T-helper 1 cell (primary cell): ENCODE data around the gene ARHGAP20.
A peak's percentile ranks its signal among the peaks of the same experiment; 100 is the strongest.
"Not testable (repeated sequence)": the region's sequence is repeated elsewhere in the genome, so short reads cannot be mapped to it uniquely, and the experiment has no call there.

ENCODE experiments used
- DNase-seq, 5 donors: peaks; one replicate each; pipeline ENCODE4 v3.0.0-alpha.2; 2012 to 2020

ARHGAP20 gene

DNA sequence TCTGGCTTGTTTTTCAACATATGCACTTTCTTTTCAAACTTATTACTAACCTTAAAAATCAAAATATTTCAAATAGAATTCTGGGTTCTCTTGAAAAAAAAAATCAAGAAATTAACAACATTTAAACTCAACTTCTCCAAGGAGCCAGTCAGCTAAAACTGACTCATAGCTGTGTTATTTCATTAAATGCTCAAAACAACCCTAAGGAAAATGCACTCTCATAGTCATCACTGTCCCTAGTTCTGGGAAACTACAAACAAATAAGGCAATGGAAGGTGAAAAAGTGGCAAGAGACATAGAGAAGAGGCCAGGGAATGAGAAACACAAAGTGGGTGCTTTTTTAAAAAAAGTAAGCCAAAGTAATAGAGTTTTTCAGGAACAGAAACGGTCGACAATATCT, 4.1 kb upstream of the ARHGAP20 start:
- DNase-seq, result no peak

DNA sequence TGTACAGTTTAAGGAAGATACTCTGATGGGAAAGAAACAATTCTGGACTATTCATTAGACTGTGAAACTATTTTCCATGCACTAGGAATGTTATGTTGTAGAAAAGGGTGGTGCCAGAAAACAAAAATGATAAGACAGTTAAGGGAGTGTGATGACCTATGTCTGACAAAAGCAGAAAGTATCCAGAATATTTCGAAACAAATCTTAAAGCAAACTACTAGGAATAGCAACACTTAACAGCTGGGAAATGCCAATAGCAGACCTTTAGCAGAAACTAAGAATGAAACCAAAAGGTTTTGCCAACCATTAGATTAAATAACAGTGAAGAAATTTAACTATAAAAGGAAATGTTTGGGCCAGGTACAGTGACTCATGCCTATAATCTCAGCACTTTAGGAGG, 3.3 kb upstream of the ARHGAP20 start:
- DNase-seq, result no peak

GRCh38 chr11:110713449-110713776, 1.2 kb upstream of the ARHGAP20 start:
- no peak for DNase-seq

DNA sequence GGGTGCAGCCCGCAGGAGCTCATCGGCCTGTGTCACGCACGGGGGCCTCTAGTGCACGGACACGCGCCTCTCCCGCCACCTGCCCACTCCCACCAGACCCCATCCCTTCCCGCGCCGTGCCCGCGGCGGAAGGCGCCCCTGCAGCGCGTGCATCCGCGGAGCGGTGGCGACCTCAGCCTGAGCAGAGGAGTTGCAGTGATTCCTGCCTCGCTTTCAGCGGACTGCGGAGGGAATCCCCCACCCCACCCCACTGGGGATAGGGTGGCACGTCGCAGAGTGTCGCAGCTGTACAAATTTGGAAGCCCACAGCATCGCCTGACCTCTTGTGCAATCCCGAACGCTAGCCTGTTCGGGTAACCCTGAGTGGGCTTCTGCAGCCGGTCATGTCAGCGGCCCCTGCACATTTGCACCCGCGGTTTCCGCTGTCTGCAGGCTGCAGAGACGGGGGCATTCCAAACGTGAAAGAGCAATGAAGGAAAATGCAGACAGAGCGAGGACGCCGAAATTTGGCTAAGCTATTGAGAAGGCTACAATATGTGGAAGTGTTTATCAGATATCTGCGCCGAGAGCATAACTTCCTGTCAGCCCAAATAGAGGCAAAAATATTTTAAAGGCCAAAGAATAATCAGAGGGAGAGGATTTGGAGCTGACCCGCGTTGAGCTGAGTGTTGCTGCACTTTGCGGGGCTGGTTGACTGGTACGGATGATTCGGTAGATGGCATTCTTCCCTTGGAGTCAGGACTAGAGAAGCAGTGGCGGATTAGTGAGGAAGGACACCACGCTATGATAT, 617 bp upstream of the ARHGAP20 start:
- DNase-seq, result peak in 2 of 5 donors; percentile 8 to 11

GRCh38 chr11:110711448-110711775, 825 bp downstream of the ARHGAP20 start:
- DNase-seq, result peak in 1 of 5 donors; percentile 11

DNA sequence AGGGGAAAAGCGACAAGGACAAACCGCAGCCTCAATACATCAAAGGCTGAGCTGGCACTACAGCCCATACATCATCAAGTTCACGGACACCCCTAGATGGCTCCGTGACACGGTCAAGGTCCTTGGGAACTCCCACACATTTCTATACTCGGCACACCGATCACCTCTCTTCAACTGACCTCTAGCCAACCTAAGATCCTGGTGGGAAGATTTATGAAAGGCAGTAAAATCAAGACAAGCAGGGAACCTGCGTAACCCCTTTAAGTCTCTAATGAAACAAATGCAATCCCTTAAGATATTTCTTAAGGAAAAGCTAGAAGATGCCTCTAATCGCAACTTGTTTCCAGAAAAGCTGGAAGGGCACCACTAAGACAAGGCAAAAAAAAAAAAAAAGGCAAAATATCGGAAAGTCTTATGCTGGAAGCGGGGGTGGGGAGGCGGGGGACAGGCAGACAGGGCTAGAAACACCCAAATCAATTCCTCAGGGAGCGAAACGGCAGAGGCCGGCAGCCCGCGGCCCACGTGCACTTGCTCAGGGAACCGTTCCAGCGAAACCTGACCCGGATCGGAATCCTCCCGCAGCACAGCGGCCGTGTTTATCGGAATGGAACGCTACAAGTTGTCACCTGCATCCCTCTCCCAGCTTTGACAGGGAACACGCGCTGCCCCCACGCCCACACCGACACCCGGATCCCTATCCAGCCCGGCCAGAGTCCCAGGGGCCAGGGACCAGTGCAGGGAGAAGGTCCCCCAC, 1.4 kb downstream of the ARHGAP20 start:
- no peak for DNase-seq

GRCh38 chr11:110704210-110704864, 7.9 kb downstream of the ARHGAP20 start:
- no peak for DNase-seq

- no peak for DNase-seq
Observed at GRCh38 chr11:110691926-110692325, 20.3 kb downstream of the ARHGAP20 start.

DNA sequence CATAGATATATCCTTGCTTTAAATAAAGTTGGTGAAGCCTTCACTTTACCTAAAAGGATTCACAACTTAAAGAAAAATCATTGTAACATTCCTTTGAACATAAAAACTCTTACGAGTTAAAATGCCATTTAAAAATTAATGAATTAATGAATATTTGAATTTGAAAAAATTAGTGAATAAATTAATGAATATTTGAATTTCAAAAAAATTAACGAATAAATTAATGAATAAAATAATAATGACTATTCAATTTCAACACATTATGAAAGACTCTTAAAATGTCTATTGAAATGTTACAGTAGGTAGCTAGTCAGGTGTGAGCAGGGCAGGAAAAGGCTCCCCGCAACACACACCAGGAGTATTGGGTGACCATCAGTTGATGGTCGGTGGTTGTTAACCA, 22.9 kb downstream of the ARHGAP20 start:
- no peak for DNase-seq

- no peak for DNase-seq
Observed at GRCh38 chr11:110679323-110679975, 32.8 kb downstream of the ARHGAP20 start.

GRCh38 chr11:110675548-110675947, 36.7 kb downstream of the ARHGAP20 start:
- no peak for DNase-seq

DNA sequence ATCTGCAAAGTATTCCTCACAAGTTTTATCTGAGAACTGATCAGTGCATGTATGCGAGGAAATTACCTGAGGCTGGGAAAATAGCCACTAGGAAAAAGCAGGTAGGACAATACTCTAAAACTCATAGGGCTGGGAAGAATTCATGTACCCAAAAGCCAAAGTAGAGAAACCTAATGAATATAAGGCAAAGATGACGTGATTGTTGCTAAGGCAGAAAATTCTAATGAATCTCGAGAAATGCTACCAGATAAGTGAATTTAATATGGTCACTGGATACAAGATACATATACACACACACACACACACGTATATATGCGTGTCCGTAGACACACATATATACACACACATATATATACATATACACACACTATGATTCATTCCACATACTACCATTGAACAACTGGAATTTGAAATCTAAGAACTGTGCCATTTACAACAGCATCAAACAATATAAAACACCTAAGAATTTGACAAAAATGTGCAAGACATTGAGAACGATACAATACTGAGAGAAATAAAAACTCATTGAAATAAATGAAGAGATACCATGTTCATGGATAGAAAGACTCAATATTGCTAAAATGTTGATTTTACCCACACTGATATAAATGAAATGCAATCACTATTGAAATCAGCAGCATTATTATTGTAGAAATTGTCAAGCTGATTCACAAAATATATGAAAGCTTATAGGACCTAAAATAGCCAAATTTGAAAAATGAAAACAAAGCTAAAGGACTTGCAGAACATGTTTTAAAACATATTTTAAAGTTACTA, 46.4 kb downstream of the ARHGAP20 start:
- DNase-seq, result no peak

- no peak for DNase-seq
Observed at GRCh38 chr11:110655967-110656366, 56.3 kb downstream of the ARHGAP20 start.

DNA sequence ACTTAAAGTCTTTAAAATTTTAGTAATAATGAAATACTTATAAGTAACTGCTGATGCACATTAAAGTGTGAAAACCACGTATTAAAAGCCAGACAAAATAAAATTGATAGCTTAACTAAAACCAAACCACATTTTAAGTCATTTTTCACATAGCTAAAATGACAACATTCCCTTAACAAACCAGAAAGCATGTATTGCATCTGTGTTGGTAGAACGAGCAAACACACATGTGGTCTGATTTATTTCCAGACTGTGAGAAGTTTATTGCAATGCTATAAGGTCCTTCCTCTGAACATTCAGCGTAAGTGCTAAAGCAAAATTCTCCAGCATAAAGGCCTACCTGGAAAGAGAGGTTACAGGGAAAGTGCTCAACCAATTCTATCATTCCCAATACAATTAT, 57.8 kb downstream of the ARHGAP20 start:
- DNase-seq, result no peak

GRCh38 chr11:110645253-110645652, 67.0 kb downstream of the ARHGAP20 start:
- DNase-seq, result no peak

DNA sequence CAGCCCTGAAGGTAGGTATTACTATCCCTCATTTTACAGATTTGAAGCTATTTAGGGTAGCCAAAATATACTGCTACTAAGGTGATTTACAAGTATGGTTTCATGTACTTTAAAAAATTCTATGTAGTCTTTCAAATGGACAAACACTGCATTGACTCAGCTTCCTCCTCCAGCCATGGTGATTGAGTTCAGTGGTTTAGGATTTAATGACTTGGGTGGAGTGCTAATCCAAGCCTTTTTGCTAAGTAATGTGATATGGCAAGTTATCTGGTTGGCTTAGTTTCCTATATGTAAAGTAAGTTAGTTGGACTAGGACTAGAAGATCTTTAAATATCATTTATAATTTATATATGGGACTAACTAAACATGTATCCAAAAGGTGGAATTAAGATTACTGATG, 77.9 kb downstream of the ARHGAP20 start:
- DNase-seq, result no peak

DNA sequence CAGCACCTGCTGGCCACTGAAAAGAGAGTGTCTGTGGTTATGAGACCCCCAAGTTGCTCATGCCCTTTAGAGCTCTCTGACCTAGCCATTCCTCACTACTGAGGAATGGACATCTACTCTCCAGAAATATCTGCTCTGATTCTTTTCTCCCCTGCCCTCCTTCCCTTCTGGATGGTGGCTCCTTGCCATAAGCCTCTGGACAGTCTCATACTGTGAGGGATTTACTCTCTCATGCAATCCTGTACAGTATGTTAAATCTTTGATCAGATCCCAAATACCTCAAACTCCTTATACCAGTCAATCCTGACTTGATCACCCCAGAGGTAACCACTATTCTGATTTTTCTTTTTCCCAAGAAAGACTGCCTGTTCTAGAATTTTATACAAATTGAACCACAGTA, 80.7 kb downstream of the ARHGAP20 start:
- no peak for DNase-seq

DNA sequence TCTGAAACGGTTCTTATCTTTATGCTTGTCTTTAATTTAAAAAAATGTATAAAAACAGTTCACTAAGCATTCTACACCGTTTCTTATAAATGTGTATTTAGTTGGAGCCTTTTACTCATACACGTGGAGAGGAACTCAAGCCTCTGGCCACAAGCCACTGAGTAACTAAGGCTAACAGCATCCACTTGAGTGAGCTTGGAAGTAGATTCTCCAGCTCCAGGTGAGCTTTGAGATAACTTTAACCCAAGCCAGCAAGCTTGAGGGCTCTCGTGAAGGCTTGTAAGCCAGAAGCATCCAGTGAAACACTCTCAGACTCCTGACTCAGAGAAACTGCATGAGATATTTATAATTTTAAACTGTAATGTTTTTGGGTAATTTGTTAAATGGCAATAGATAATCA, 82.6 kb downstream of the ARHGAP20 start:
- no peak for DNase-seq

DNA sequence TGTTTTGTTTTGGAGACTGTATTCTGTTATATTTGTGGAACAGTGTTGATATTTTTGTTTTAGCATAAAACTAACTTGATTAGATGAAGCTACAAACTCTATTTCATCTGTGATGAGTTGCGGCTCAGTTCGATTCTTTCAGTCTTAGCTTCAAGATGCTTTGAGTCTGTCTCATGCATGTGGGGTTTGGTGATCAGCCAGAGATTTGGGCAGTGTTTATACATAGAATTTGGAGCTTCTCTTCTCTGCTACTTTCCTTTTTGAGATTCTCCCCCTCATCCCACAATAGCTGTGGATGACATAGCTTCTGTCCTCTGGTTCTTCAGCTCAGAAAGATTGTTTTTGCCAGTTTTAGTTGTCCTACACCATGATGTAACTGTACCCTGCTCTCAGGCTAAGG, 90.4 kb downstream of the ARHGAP20 start:
- DNase-seq, result no peak

DNA sequence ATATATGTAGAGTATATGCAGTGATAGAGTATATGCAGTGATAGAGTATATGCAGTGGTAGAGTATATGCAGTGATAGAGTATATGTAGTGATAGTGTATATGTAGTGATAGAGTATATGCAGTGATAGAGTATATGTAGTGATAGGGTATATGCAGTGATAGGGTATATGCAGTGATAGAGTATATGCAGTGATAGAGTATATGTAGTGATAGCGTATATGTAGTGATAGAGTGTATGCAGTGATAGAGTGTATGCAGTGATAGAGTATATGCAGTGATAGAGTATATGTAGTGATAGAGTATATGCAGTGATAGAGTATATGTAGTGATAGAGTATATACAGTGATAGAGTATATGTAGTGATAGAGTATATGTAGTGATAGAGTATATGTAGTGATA, 92.9 kb downstream of the ARHGAP20 start:
- DNase-seq, result not testable (repeated sequence)

DNA sequence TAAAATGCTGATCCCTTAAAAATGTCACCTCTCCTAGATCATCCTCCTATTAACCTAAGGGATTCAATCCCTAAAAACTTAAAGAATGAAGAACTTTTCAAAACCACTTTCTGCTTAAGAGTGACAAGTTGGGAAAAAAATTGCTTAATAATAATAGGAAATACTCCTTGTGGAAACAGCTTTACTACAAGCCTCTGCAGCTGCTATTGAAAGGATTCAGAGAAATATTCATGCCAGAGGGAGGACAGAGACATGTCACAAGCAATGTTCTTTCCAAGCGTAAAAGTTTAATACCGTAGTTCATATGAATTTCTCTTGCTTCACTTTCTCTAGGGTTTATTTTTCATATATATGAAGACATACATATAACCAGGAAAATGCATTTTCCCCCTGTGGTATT, 98.2 kb downstream of the ARHGAP20 start:
- no peak for DNase-seq

GRCh38 chr11:110613197-110613918, 98.9 kb downstream of the ARHGAP20 start:
- no peak for DNase-seq
